GM21360 (cell line): Measurements from ENCODE around the gene NCAM1.

Experiments
- ATAC-seq: cut with Tn5 transposase; IDR thresholded peaks from one replicate; pipeline ENCODE4 v1.9.1; 2021; ENCODE audit warnings: mild to moderate bottlenecking, moderate library complexity; ENCODE audit not compliant: unreplicated experiment

NCAM1 gene

DNA sequence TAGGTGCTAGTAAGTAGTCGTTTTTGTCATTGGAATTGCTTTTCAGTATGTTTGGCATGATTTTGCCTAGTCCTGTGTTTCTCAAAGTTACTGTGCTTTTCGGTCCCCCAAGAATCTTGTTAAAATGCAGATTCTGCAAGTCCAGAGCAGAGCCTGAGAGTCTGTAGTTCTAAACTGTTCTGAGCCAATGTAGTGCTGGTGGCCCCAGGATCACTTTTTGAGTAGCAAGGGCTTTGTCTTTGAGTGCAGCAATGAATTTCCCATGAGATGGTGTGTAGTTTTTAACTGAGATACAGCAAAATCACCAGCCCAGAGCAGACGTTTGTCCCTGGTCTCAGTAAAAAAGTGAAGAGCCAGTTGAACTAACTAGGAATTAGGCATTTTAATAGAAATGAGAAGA lies 122.4 kb downstream of the NCAM1 start:
- ATAC-seq, result no peak

DNA sequence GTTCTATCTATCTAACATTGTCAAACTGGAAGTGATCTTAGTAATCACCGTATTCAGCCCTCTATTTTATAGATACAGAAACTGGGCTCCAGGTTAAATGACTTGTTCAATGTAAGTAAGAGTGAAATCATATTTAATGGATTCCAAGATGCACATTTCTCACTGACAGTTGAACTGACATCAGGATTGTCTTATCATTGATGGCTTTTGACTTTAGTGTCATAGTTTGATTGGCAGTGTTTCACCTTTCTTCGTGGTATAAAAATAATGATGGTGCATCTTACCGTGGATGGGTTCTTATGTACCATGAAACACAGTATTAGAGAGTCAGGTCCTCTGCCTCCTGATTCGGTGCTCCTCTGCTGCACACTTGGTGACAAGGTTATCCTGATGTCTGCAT lies 123.1 kb downstream of the NCAM1 start:
- no peak for ATAC-seq

DNA sequence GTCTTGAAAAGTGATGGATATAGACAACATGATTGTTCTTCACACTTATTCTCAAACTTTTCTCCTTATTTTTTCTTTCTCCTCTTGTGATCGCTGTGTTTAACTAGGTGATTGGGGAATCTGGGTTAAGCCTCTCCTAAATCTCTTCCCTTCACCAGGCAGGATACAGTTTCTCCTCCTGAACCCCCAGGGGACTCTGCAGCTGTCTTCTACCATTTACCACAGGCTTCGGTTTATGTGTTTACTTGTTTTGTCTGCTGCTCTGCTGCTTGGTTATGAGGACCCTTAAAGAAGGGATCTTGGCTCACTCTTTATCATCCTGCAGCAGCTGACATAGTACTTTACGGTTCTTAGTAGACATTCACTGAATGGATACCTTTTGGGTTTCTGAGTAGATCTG lies 124.2 kb downstream of the NCAM1 start:
- no peak for ATAC-seq

DNA sequence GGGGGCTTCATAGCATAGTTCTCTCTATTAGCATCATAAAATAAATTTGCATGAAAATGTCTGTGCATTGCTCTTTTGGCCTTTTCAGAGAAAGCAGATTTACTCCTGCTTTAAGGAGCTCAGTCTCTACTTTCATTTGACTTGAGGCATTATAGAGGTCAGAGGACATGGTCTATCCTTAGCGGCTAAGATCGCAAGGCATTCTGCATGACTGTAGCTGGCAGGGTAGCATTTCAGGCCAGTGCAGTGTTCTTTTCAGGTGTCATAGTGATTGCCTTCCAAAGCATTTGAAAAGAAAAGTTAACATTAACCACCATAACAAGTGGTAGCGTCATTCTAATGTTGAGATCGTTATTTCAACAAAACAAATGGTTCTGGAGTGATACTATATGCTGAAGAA lies 126.5 kb downstream of the NCAM1 start:
- no peak for ATAC-seq

DNA sequence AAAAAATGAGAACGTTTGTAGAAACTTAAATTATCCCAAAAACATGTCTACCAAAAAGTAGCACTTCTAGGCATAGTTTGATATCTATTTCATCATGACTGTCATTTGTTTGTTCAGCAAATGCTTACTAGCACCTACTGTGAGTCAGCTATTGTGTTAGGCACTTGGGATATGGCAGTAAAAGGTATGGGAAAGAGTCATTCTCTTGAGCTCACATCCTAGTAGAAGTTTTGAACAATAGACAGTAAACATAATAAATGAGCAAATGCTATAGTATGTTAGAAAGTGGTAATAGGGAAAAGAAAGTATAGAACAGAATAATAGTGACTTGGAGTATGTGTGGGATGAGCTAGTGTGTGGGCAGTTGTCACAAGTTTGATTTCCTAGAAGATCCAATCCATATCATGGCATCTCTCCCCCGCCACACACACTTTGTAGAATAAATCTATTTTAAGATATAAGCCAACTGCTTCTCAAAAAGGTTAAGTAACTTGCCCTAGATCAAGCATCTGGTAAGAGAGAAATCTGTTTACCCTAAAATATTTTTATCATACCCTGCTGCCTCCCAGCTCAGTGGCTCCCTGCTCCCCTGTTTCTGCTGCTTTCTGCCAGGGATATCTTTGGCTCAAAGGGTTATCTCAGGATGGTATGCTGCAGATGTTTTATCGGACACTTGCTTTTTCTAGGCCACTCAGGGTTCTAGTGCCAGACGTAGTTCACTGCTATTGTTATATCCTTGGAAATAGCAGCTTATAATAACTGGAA lies 129.7 kb downstream of the NCAM1 start:
- no peak for ATAC-seq

DNA sequence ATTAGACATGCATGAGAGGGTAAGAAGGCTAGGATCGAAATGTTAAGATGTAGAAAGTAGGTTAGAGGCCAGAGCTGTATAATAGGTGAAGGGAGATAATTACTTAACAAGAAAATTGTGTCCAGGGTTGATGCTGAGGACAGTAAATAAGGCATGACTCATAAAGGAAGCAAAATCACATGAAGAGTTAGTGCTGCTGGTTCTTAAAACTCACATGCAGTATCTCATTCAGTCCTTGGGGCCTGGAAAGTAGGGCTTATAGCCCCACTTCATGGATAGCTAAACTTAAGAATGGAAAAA lies 130.2 kb downstream of the NCAM1 start:
- no peak for ATAC-seq

DNA sequence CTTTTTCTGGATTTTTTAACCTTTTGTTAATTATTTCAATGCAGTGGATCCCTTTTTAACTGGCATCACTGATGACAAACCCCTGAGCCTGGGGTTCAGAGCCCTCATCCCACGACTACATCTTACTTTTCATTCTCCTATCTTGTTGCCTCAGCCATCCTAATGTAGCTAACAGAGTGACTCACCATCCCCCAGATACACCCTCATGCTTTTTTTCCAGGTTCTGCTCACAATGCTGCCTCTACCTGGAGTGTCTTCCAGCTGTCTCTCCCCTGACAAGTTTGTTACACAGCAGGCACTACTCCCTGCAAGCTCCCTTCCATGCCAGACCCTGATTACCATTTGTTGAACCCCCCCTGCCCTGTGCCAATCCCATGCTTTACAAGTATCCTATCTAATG lies 135.4 kb downstream of the NCAM1 start:
- ATAC-seq, result no peak

DNA sequence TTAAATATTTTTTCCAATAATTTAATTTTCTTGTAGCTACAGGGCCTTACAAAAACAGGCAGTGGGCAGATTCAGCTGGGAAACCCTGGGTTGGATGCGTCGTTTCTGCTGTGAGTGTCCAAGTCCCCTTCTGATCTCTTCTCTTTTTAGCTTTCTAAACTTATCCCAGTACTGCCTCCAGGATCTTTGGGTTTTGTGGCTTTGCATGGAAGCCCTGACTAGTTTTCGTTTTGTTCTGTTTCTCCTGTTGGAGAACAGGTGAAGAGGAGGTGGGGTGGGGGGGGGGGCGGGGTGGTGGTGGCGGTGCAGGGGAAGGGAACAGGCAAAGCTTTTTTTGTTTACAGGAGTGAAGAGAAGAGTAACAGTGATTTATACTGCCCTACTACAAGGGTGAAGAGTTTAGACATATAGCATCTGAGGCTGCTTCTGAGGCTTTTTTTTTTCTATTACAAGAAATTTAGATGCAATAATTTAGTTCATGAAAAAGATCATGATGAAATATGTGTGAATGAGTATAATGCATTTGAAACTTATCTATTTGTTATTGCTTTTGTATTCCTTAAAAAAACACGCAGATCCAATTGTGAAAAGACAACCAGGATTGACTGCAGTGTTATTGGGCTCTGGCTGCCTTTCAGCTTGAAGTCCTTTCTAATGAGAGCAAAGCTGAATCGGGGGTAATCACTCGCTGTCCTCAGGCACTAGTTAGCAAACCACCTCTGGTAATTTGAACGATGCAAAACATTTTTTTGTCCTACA lies 142.9 kb downstream of the NCAM1 start:
- ATAC-seq, result no peak

DNA sequence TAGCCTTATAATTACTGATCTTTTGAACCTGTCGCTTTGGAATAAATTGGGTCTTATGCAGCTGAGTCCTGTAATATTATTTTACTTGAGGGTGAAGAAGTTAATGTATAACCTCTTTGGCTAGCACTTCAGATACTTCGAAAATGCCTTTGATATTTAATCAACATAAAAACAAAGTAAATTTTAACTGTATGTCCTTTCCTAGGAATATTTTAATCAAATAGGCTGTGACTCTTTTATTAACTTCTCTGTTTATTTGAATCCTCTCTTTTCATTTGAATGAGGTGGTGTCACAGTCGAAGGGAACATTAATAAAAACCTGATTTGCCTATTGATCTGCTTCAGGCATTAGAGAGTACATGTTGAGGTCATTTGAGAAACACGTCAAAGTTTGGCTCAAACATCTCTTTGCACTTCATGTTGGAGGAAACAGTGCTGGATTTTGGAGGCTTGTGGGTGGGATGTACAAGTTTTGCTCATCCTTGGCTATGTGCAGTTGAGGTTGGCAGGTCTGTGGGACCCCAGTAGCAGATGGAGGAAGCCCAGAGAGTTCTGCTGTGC lies 143.6 kb downstream of the NCAM1 start:
- no peak for ATAC-seq

DNA sequence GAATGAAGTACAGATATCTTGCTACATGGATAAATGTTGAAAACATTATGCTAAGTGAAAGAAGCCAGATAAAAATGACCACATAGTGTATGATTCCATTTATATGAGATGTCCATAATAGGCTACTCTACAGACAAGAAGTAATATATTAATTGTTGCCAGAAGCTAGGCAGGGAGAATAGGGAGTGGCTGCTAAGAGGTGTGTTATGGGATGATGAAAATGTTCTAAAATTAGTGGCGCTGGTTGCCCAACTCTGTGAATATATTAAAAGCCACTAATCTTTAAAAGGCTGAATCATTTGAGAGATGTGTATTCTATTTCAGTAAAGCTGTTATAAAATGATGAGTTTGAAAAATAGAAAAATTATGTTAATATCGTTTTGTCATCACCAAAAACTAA lies 144.4 kb downstream of the NCAM1 start:
- ATAC-seq, result no peak

DNA sequence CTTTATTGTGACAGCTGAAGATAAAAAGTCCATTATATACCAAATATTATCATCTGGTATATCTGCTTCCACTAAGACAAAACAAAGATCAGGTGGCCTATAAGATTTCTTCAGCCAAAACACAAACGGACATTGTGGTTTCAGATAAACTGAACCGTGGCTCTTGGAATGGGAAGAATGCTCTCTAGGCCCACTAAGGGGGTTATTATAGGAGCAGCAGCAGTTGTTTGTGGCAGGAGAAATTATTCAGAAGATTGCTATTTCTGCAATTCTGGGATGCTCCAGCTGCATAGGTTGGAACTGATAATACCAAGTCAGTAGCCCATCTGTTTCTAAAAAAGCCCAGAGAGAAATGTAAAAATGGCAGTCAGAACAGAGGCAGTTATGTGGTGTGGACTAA lies 145.3 kb downstream of the NCAM1 start:
- no peak for ATAC-seq

DNA sequence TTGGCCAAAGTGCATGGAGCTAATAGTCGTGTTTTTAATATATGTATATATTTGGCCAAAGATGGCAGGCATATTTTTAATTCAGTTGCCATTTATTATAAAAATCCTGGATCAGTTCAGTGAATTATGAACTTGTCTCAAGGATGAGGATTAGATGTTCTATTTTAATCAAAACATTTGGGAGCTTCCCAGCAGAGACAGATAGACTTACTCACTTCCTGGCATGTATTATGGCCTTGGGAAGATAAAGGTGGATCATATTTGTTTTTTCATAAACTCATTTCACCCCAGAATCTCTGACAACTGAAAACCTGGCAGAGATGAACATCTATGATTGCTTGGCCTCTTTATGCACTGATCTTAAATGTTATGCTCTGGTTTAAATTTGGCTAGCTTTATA lies 148.8 kb downstream of the NCAM1 start:
- no peak for ATAC-seq

DNA sequence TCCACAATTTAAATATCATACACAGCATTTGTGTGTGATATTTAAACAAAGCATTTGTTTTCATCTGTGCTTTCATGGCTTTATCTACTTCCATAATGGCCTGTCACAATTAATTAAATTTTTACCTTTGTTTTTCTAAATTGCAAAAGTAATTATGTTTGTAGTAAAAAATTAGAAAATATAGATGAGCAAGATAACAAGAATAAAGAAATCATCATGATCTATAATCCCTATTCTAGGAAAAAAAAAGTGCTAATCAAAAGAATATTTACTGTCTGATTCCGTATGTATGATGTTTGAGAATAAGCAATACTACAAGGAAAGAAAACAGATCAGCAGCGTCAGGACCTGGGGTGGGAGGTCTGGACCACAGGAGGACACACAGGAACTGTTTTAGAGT lies 149.9 kb downstream of the NCAM1 start:
- ATAC-seq, result no peak

DNA sequence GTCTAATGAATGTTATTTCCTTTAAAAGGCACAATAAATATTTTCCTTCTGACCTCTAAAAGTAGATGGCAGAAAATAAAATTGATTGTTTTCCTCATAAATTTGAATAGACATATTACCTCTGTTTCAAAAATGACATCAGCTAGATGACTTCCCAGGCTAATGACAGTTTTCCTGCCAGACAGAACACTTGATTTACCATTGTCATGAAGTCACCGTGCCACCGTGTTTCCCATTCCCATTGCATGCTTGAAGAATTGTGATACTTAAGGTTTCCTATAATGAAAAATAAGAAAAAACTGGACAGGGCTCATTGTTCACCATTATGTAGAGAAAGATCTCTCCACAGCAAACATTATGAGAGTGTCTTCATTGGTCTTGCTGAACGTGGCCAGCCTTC lies 151.1 kb downstream of the NCAM1 start:
- ATAC-seq, result no peak

DNA sequence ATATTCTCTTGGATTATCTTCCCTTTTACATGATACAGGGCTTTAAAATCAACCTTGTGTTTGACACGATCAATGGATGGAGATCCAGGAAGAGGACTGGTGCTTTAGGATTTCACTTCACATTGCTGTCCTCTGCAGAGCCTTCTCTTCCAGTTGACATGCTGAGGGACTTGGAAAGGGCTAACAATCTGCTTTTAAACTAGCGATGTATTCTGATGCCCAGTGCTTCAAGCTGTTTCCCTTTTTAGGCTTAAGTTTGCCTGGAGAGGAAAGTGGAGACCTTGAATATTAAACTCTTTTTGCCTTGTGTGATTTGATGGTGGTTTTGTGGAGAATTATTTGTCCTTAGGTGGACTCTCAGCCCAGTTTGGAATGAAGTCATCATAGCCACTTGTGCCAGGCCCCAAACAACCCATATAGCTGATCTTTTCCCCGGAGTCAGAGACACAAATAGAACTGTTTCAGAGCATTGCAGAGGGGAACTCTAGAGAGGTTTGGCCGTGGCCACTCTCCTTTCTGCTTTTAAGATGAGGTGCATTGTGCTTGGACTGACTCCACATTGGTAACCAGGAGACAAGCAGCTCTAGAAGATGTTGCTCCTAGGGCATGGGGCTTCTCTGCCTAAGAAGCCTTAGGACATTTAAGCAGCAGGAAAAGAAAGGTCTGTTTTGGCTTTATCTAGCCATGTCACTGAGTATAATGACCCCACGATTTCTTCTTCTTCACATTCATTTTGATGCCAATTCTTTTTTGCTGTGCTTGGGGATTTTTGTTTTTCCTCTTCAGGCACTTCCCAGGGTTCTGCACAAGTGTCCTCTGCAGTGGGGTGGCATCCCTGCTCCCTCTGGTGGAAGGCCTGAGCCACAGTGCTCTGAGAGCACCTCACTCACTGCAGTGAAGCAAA lies 152.8 kb downstream of the NCAM1 start:
- ATAC-seq, result no peak

DNA sequence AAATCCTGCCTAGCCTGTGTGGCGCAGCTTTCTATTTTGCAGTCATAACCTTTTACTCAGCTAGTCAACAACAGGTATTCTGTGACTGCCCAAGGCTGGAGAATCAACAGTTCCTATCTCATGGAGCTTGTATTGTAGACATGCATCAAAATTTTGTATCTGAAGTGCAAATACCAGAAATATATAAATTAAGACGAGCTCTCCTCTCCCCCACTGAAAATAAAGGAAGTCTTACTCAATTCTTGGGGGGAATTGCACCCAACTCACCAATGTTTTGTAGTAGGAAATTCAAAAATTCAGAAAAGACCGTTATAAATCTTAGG lies 153.4 kb downstream of the NCAM1 start:
- ATAC-seq, result no peak

DNA sequence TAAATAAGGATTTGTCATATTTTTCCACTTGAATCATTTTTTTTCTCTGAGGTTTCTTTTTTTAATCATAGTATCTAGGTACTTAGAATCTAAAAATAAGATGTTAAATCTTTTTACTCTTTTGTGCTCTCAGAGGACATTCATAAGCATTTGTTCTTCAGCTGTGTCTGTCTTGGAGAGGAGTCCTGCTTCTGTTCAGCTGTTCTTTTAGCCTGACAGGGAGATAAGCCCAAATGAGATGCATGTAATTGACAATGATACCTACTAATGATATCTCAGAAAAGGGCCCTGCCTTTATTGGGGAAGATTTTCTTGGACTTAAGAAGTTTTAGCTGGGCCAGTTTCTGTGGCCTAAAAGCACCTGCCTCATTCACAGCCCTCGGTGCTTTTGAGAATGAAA lies 156.9 kb downstream of the NCAM1 start:
- ATAC-seq, result no peak

DNA sequence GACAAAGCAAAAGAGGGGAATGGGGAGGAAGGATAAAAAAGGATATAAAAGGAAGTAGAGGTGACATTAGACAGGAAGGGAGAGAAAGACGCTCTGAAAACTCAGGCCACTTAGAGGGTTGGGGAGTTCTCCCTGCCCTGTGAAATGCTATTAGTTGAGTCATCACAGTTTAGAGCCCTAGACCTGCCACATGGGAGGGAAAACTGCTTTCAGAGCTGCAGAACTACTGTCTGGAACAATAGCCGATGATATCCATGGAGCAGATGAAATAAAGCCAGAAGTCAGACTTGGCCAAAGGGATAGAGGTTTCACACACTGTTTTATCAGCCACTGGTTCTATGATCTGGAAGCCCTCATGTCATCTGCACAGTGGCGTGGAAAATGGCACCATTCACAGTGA lies 157.9 kb downstream of the NCAM1 start:
- no peak for ATAC-seq

DNA sequence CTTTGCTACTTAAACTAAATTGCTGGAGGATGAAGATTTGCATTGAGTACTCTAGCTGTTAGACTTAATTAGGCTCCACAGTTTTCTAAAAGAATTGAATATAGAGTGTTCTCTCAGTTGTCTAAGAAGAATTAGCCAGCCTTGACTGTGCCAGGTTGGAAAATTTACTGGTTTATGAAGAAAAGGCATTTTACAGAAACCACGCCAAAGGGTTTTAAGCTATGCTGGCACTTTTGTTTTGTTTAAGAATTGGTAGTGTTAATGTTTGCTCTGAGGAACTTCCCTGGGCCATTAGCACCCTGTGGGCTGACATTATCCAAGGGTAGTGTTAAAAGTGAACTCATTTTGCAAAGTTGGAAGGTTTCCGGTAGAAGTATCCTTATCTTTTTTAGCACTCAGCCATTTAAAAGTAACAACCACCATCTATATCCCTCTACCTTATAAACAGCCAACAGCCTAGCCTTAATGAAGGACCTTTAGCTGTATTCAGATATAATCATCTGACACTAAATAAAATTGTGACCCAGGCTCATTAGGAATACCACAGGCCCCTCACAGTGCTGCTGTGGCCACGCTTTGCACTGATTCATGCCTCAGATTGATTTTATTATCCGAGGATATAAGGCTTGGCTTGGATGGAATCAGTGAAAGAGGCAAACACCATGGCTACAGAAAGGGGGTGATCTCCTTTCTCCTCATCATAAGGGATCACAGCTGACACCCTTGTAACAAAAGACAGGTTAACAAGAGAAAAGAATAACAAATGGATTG lies 158.9 kb downstream of the NCAM1 start:
- no peak for ATAC-seq

DNA sequence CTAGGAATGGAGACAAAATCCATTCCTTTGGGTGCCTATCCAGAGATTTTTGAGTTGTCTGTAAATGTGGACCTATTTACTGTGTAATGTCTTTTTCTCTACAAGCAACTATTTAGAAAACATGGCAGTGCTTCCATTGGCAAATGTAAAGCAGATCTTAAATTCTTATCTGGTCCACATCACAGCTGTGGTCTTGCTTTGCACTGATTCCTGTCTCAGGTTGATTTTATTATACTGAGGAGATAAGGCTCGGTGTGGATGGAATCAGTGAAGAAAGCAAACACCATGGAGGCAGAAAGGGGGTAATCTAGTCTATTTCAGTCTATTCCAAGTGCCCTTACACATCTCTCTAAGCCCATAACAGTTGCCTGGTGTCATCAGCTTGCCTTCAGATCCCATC lies 160.5 kb downstream of the NCAM1 start:
- ATAC-seq, result no peak

DNA sequence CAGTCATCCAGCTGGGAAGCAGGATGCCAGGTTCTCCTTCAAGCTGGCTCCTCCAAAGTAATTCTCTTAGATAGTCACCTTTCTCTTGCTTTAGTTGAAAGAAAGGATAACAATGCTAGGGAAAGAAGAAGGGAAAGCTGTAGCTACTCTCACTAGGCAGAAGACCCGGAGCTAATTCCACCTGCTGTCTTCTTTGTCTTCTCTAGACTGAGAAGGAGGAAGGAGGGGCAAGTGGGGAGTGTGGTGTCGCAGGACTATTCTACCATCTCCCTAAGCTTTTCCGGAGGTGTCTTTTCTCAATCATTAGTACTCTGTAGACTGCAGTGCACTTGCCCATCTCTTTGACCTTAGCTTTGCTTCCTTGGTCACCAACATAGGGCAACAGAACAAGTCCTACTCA lies 162.8 kb downstream of the NCAM1 start:
- ATAC-seq, result no peak
